GM23338 (cell line): ENCODE results near the gene NECAB3. TPM values are rescaled to one million over a fixed set of nuclear protein-coding genes. Genes with fewer than 3 reads are reported as not detected.
A peak's percentile ranks its signal among the peaks of the same experiment; 100 is the strongest.

ENCODE experiments used
- ATAC-seq: fragments of 200-7000 bp; cut with Tn5 transposase; 3 replicates; pipeline ENCODE4 v1.9.1; 2020
- DNase-seq: peaks from one replicate; pipeline ENCODE4 v3.0.0-alpha.2; 2015; ENCODE audit warnings: low spot score
- H2AFZ ChIP-seq: fragments of 200-600 bp; sonication (generic); 2 replicates; pipeline ENCODE4 v1.8.0; 2016; ENCODE audit warnings: antibody characterized with exemption, mild to moderate bottlenecking, moderate library complexity
- H3F3A ChIP-seq: fragments of 200-600 bp; sonication (generic); replicated peaks from 2 replicates; pipeline ENCODE4 v1.8.0; 2017; ENCODE audit warnings: antibody characterized with exemption, mixed run types, low read depth
- H3K27ac ChIP-seq: fragments of 200-600 bp; sonication (generic); 2 replicates; pipeline ENCODE4 v1.6.1; 2016; ENCODE audit warnings: low read depth
- H3K27me3 ChIP-seq: fragments of 200-600 bp; sonication (generic); 2 replicates; pipeline ENCODE4 v1.8.0; 2016; ENCODE audit warnings: mild to moderate bottlenecking, mixed run types, moderate library complexity; ENCODE audit not compliant: insufficient read depth
- H3K36me3 ChIP-seq: fragments of 200-600 bp; sonication (generic); 2 replicates; pipeline ENCODE4 v1.8.0; 2016; ENCODE audit warnings: mild to moderate bottlenecking; ENCODE audit not compliant: insufficient read depth
- H3K4me1 ChIP-seq: fragments of 200-600 bp; sonication (generic); 2 replicates; pipeline ENCODE4 v1.8.0; 2016; ENCODE audit warnings: mild to moderate bottlenecking, moderate library complexity; ENCODE audit not compliant: insufficient read depth
- H3K4me2 ChIP-seq: fragments of 200-600 bp; sonication (generic); 2 replicates; pipeline ENCODE4 v1.7.1; 2017; ENCODE audit warnings: mixed run types
- H3K4me3 ChIP-seq: fragments of 200-600 bp; sonication (generic); 2 replicates; pipeline ENCODE4 v1.6.1; 2016; ENCODE audit warnings: mixed run types
- H3K79me2 ChIP-seq: fragments of 200-600 bp; sonication (generic); replicated peaks from 2 replicates; pipeline ENCODE4 v1.8.0; 2017; ENCODE audit warnings: mild to moderate bottlenecking; ENCODE audit not compliant: insufficient read depth
- H3K9me2 ChIP-seq: fragments of 200-600 bp; sonication (generic); 2 replicates; pipeline ENCODE4 v1.8.0; 2017; ENCODE audit not compliant: insufficient read depth
- H4K20me1 ChIP-seq: fragments of 200-600 bp; sonication (generic); replicated peaks from 2 replicates; pipeline ENCODE4 v1.8.0; 2017; ENCODE audit warnings: mild to moderate bottlenecking; ENCODE audit not compliant: insufficient read depth
- H3K27ac Mint-ChIP-seq: 2 replicates; pipeline ENCODE4 v1.8.0; 2020; ENCODE audit warnings: inconsistent platforms, mild to moderate bottlenecking, moderate library complexity, mixed read lengths
- H3K27me3 Mint-ChIP-seq: 3 replicates; pipeline ENCODE4 v1.8.0; 2022; ENCODE audit warnings: low read depth, mild to moderate bottlenecking, moderate library complexity, mixed read lengths, inconsistent platforms; ENCODE audit not compliant: insufficient read depth, poor library complexity
- H3K36me3 Mint-ChIP-seq: 3 replicates; pipeline ENCODE4 v1.8.0; 2021; ENCODE audit warnings: low read depth, mild to moderate bottlenecking, inconsistent platforms, moderate library complexity, mixed read lengths
- H3K4me1 Mint-ChIP-seq: 3 replicates; pipeline ENCODE4 v1.8.0; 2020; ENCODE audit warnings: mild to moderate bottlenecking, inconsistent platforms, mixed read lengths
- H3K4me3 Mint-ChIP-seq: 3 replicates; pipeline ENCODE4 v1.8.0; 2021; ENCODE audit warnings: moderate library complexity, mild to moderate bottlenecking, inconsistent platforms, mixed read lengths
- H3K9me3 Mint-ChIP-seq: 3 replicates; pipeline ENCODE4 v1.8.0; 2020; ENCODE audit warnings: moderate library complexity, mild to moderate bottlenecking, inconsistent platforms, mixed read lengths
- CTCF ChIP-seq, 2 experiments: fragments of 200-600 bp in 1 of 2; sonication (generic) in 1 of 2; conservative IDR thresholded peaks; 2 replicates each; pipeline versions ENCODE4 v1.5.1 to v1.6.1; 2016 to 2017; ENCODE audit warnings: antibody characterized with exemption in 2 of 2, low read depth in 2 of 2, mild to moderate bottlenecking in 2 of 2, moderate library complexity in 1 of 2
- EZH2phosphoT487 ChIP-seq: fragments of 200-600 bp; sonication (generic); IDR thresholded peaks from one replicate; pipeline ENCODE4 v1.8.1; 2018; ENCODE audit warnings: antibody characterized with exemption; ENCODE audit not compliant: unreplicated experiment
- JUNB ChIP-seq: IDR thresholded peaks from one replicate; pipeline ENCODE4 v1.6.1; 2016; ENCODE audit warnings: antibody characterized with exemption; ENCODE audit not compliant: unreplicated experiment
- NANOG ChIP-seq: IDR thresholded peaks from 2 replicates; pipeline ENCODE4 v1.6.1; 2016; ENCODE audit warnings: antibody characterized with exemption, borderline replicate concordance
- POLR2AphosphoS5 ChIP-seq: IDR thresholded peaks from 2 replicates; pipeline ENCODE4 v1.6.1; 2016; ENCODE audit warnings: antibody characterized with exemption, low read depth
- REST ChIP-seq: IDR thresholded peaks from one replicate; pipeline ENCODE4 v1.6.1; 2018; ENCODE audit warnings: antibody characterized with exemption; ENCODE audit not compliant: unreplicated experiment
- STAT1 ChIP-seq: IDR thresholded peaks from one replicate; pipeline ENCODE4 v1.6.1; 2016; ENCODE audit warnings: antibody characterized with exemption; ENCODE audit not compliant: unreplicated experiment
- ZNF114 ChIP-seq: fragments of 250-450 bp; sonication (Bioruptor Pico); IDR thresholded peaks from 2 replicates; pipeline ENCODE4 v1.5.0; 2020; ENCODE audit warnings: mild to moderate bottlenecking, moderate library complexity
- ZNF331 ChIP-seq: fragments of 250-450 bp; sonication (Bioruptor Pico); IDR thresholded peaks from 2 replicates; pipeline ENCODE4 v1.5.0; 2020; ENCODE audit warnings: low read depth, mild to moderate bottlenecking, moderate library complexity
- ZNF462 ChIP-seq: fragments of 250-450 bp; sonication (Bioruptor Pico); IDR thresholded peaks from 2 replicates; pipeline ENCODE4 v1.5.0; 2020; ENCODE audit warnings: mild to moderate bottlenecking, moderate library complexity
- polyA plus RNA-seq: library from polyadenylated mRNA; unstranded; fragments of >200 nt; fragmentation: Nextera tagmentation; extraction: Ambion mirVana; gene quantifications from 2 replicates; pipeline ENCODE4 v1.2.1, GENCODE V29; 2016
- total RNA-seq: library from RNA; depleted of rRNA; stranded (reverse); fragments of >200 nt; shearing (Covaris generic); gene quantifications from 2 replicates; pipeline ENCODE4 v1.2.3, GENCODE V29; 2014

Gene NECAB3
- total and polyA plus RNA-seq, 2 experiments from 2014 or later = 8.5 to 28.4 TPM

GRCh38 chr20:33669224-33669623 is 5.0 kb downstream of the NECAB3 start (continued):
- TF ChIP-seq CTCF (conservative IDR thresholded peaks at IDR 0.05; ENCODE audit: low read depth in 2 of 2) = no peak
- no peak for TF ChIP-seq EZH2phosphoT487

- no peak overlapping the region for H3K27ac Mint-ChIP-seq
- peaks cover 26% of the 10 kb centered on the region for H3K27me3 Mint-ChIP-seq
- H3K4me3 Mint-ChIP-seq = peak overlapping the region; percentile 29; the same call in 1 of the 3 replicates
- H3K9me3 Mint-ChIP-seq = no peaks in the 10 kb centered on the region
- Histone ChIP-seq H3K27ac (no peak overlapping the region), H3F3A (peaks cover 11% of the 10 kb centered on the region; the same call in 1 of the 2 replicates), H3K27me3 (peaks cover 11% of the 10 kb centered on the region; the same call in 1 of the 2 replicates), H2AFZ (no peak overlapping the region), H3K36me3 (no peaks in the 10 kb centered on the region; the same call in 1 of the 2 replicates), H3K79me2 (no peaks in the 10 kb centered on the region; the same call in 1 of the 2 replicates), H4K20me1 (peaks cover 3% of the 10 kb centered on the region), H3K9me2 (no peaks in the 10 kb centered on the region), H3K4me3 (peak overlapping the region; percentile 53; the same call in 1 of the 2 replicates), H3K4me2 (peak overlapping the region; percentile 76; the same call in 1 of the 2 replicates), H3K4me1 (peaks cover 26% of the 10 kb centered on the region; the same call in 1 of the 2 replicates)
- no peak for DNase-seq
- H3K36me3 Mint-ChIP-seq = peaks cover 34% of the 10 kb centered on the region
- no peak for ATAC-seq
- peaks cover 40% of the 10 kb centered on the region for H3K4me1 Mint-ChIP-seq
- TF ChIP-seq JUNB (no peak), EZH2phosphoT487 (no peak), NANOG (no peak), REST (no peak), STAT1 (no peak), POLR2AphosphoS5 (no peak), ZNF462 (CRISPR knock-in tag) (no peak), CTCF (conservative IDR thresholded peaks at IDR 0.05; ENCODE audit: low read depth in 2 of 2) (no peak), ZNF331 (no peak), ZNF114 (no peak)
Observed at GRCh38 chr20:33668466-33669155, 5.6 kb downstream of the NECAB3 start.
